NCI-H345 (cell line): ENCODE data around the gene P4HA1.
"Not testable (repeated sequence)": the region's sequence is repeated elsewhere in the genome, so short reads cannot be mapped to it uniquely, and the experiment has no call there.

Source experiments
- DNase-seq: peaks from one replicate; lab custom pipeline; 2025; lab: John Stamatoyannopoulos, UW

The P4HA1 gene

DNA sequence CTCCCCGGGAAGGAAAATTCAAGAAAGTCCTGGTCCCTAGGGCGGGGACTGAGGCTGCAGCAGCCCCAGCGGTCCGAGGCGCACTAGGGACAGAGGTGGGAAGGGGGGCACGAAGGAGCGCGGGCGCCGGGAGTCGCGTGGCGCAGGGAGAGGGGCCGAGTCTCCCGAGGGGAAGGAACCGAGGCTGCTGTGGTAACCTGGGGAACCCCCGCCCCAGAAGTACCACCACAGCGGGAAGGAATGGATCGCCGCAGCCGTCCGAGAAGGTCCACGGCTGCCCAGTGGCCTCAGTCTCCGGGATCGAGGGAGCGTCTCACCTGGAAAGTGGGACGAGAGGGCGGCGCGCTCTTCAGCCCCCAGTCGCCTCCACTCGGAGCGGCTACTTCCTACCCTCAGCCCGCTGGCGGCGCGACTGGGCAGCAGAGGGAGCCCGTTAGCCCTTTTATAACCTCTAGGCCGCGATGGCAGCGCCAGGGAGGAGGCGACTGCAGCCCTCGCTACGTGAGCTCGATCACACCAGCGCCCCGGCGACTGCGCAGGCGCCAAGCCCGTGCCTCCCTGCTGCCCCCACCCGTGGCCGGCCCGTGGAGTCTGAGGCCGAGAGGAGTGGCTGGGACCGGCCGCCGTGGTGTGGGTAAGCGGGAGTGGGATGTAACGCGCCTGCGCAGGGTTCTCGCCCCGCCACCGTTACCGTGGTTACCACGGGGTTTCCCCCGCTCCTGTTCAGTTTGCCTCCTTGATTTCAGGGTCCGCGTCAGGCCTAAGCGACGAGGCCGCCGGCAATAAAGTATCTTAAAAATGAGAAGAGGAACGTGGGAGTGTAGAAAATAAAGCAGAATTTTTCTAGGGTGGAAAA, at the start of gene P4HA1:
P4HA1 (minus strand) TSS at position 418 of the 856 bp plus-strand sequence. CDS start 21,983 bp downstream, outside the sequence.
- peak; percentile 94 for DNase-seq

- no peak for DNase-seq
Measured at GRCh38 chr10:73141603-73142002, 44.9 kb upstream of the P4HA1 start.

DNA sequence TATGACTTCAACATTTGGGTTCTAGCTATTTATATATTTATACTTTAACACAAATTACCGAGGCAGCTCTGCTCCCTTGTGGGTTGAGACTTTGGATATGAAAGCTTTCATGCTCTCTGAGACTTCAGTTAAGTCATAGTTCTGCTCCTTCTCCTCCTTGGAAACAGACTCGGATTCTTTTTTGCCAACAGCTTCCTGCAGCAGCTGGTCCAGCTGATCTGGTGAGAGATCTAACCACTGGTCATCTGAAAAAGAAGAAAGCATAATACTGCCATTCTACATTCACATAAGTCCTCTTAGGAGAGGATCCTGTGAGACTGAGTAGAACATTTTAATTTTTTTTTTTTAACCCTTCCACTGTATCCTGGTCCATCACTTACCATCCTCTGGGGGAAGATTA, 42.6 kb upstream of the P4HA1 start:
- DNase-seq = no peak

DNA sequence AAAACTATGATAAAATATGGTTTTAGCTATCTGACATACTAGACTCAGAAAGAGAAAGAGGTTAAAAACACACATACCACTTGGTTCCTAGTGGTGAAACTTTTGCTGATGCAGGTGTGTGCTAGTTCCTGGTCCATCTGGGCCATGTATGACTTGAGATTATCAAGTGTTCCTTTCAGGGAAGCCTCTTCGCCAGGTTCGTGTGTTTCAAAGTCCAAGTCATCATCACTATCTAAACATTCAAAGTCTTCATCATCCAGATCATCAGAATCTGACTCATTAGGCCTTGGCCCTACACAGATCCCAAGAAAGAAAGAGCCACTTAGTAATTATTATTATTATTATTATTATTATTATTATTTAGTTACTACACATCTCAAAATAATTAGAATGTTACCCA, 40.0 kb upstream of the P4HA1 start:
- DNase-seq = no peak

DNA sequence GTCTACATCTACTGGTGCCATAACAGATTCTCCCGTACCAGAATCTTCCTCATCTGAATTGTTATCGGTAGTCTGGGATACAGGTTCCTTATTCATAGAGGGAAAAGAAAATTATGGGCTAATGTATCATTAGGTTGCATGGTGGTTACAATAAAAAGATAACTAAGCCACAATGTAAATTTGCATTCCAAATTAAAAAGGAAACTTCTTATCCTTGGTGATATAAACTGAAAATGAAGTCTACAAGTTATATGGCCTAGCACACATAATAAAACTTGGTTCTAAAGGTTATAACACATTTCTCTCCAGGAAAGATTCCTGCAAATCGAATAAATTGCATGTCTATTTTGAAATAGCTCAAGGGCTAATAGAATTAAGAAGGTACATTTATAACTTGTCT, 38.1 kb upstream of the P4HA1 start:
- DNase-seq = no peak

GRCh38 chr10:73131913-73132686, 35.4 kb upstream of the P4HA1 start:
- no peak for DNase-seq

DNA sequence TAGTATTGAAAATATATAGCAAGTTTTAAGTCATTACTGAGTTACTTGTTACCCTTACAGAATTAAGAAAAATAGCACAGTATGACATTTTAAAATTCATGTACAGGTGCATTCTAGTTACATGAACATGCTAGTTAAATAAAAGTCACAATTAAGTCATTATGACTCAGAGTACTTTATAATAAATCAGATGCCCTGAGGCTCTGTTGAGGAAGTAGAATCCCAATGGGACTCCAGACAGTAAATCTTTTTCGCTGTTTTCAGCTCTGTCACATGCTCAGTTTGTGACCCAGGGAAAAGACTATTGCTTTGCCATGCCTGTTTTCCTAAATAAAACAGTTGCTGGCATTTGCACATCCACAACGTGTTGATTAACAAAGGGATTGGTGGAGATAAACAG, 34.6 kb upstream of the P4HA1 start:
- DNase-seq = no peak

- DNase-seq = no peak
Measured at GRCh38 chr10:73126343-73126742, 29.7 kb upstream of the P4HA1 start.

DNA sequence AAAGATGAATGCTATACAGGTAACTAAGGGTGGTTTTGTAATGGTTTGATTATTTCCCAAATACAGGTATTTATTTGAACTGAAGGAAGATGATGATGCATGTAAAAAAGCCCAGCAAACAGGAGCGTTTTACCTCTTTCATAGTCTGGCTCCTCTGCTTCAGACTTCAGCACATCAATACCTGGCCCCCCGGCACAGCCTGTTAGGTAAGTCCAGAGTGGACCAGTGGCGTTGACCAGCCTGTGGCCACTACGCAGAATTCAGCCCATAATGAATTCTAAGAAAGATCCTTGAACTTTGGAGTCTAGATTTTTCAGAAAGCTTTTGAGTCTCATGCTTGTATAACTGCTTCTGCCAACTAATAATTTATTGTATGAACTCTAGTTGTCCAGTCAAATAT, 23.3 kb upstream of the P4HA1 start:
- no peak for DNase-seq

DNA sequence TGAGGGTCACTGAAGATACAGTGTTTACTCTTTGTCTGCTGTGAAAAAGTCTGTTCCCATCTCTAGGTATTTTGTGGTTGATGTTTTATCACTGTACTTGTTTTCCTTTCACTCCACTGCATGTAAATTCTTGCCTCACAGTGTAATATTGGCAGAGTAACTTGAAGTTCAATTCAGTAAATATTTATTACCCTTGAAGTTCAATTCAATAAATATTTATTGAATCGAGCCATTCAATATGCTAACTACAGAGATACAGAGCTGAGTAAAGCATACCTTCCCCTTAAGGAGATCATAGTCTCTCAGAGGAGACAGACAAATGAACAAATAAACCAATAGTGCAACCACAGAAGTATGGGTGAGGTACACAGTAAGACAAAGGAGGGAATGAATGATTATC, 22.8 kb upstream of the P4HA1 start:
- no peak for DNase-seq

DNA sequence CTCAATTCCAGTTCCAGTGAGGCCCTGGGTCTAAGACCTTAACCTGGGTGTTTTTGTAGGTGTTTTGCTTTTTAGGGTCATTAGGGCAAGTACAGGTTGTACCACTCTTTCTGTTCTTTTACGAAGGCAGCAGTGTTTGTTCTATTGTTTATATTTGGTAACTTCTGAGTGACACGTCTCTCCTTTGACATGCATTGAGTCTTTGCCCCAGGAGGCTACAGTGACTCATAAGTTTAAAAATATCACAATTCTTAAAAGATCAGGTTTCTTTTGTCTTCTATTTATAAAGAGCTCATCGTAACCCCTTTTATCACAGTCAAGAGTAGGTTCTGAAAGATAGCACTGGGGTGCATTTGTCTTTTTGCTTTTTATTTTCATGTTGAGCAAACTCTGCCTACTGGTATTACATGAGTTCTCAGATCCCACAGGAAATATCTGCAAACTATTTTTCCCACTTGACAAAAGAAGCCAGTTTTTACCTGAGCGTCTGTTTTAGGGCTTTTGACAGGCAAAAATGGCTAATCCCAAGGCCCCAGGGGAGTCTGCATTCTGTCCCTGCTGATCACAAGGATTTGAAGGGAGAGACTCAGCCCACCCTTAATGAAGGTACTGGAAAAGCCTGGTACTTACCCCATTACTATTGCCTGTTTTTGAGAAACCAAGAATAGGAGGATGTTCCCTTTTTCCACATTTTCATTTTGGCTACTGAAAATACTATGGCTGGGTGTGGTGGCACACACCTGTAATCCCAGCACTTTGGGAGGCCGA, 21.5 kb upstream of the P4HA1 start:
- DNase-seq = peak; percentile 2

GRCh38 chr10:73116017-73116416, 19.4 kb upstream of the P4HA1 start:
- no peak for DNase-seq

DNA sequence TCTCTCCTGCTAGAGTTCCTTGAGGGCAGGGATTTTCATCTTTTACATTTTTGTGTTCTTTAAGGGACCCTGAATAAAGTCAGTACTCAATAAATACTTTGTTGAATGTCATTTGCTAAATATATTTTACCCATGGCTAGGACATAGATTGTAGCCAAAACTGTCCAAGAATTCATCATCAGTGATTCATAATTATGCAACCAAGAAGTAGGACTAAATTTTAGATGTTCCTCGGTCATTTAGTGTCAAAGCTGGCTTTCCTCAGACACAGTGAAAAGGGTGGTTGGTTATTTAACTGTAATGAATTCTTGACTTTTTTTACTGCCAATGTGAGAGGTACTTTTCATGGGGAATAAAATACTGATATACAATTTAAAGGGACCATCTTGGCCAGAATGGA, 16.9 kb upstream of the P4HA1 start:
- DNase-seq = no peak

DNA sequence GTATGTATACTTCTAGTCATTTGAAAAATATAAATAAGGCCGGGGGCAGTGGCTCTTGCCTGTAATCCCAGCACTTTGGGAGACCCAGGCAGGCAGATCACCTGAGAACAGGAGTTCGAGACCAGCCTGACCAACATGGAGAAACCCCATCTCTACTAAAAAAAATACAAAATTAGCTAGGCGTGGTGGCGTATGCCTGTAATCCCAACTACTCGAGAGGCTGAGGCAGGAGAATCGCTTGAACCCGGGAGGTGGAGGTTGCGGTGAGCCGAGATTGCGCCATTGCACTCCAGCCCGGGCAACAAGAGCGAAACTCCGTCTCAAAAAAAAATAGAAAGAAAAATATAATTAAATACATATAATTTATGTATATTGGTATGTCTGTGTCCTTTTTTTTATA, 15.4 kb upstream of the P4HA1 start:
- not testable (repeated sequence) for DNase-seq

DNA sequence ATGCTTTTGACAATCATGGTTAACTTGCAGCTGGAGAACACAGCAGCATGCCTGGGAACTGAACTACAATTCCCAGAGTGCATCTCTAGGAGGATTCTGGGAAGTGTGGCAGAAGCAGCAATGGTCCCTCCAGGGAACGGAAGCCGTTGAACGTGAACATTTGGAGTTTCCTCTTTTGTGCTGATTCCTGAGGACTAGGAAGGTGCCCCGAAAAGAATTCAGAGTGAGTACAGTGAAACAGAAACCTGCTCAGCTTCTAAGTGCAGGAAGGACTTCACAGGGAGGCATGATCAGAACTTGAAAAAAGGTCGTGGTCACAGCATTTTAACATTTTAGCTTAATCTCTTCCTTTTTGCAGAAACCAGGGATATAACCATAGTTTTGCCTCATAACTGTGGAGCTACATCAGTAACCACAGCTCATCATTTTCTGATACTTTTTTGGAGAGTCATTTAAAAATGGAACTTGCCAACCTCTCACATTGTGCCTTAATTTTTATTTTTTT, 13.7 kb upstream of the P4HA1 start, which contains the start of gene NUDT13:
NUDT13 (plus strand) TSS at position 111 of the 505 bp plus-strand sequence. CDS start 3,911 bp downstream, outside the sequence.
- no peak for DNase-seq

DNA sequence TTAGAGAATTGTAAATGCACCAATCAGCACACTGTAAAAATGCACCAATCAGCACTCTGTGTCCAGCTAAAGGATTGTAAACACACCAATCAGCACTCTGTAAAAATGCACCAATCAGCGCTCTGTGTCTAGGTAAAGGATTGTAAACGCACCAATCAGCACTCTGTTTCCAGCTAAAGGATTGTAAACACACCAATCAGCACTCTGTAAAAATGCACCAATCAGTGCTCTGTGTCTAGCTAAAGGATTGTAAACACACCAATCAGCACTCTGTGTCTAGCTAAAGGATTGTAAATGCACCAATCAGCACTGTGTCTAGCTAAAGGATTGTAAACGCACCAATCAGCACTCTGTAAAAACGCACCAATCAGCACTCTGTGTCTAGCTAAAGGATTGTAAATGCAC, 12.6 kb upstream of the P4HA1 start:
- not testable (repeated sequence) for DNase-seq

DNA sequence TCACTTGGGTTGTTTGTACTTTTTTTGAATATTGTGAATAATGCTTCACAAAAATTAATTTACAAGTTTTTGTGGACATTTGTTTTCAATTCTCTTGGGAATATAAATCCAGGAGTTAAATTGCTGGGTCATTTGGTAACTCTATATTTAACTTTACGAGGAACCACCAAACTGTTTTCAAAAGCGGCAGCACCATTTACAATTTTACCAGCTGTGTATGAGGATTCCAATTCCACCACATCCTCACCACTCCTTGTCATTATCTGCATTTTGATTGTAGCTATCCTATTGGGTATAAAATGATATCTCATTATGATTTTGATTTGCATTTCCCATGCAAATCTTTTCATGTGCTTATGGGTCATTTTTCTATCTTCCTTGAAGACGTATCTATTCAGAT, 9.6 kb upstream of the P4HA1 start:
- DNase-seq = no peak

DNA sequence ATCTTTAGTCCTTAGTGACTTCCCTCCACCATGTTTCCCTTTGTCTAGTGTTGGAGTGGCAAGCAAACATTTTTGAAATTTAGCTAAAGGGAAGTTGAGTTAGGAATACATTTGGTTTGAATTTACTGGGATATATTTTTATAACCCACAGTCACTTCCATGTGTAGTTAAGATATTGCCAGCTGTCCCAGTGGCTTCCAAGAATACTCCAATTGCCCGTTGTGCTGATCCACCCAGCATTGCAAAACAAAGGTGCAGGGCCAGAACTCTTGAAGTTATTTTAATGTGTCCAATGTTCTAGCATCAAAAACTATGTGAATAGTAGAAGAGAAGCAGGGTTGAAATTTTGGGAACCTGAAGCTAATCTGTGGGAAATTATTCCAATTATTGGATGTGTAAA, 2.5 kb upstream of the P4HA1 start:
- DNase-seq = no peak

- DNase-seq = no peak
Measured at GRCh38 chr10:73097305-73097670, 622 bp upstream of the P4HA1 start.

- peak; percentile 37 for DNase-seq
Measured at GRCh38 chr10:73096041-73096448, 621 bp downstream of the P4HA1 start.

GRCh38 chr10:73095481-73096021, 1.1 kb downstream of the P4HA1 start:
- DNase-seq = peak; percentile 35

GRCh38 chr10:73094986-73095480, 1.6 kb downstream of the P4HA1 start:
- no peak for DNase-seq
